SU-DHL-6 (cell line): ENCODE results near the gene SCRN2.

Source experiments
- H2AFZ ChIP-seq: fragments of 200-600 bp; sonication (generic); 2 replicates; pipeline ENCODE4 v1.6.1; 2014; ENCODE audit warnings: low read depth, mild to moderate bottlenecking, moderate library complexity, mixed read lengths, antibody characterized with exemption, low read length; ENCODE audit not compliant: severe bottlenecking
- H3F3A ChIP-seq: fragments of 200-600 bp; shearing (Covaris generic); 2 replicates; pipeline ENCODE4 v1.6.0; 2016; ENCODE audit warnings: antibody characterized with exemption, mild to moderate bottlenecking; ENCODE audit not compliant: insufficient read depth
- H3K27ac ChIP-seq: fragments of 200-600 bp; sonication (generic); 2 replicates; pipeline ENCODE4 v1.5.1; 2016; ENCODE audit warnings: low read depth, mild to moderate bottlenecking, low read length, moderate library complexity, mixed read lengths
- H3K27me3 ChIP-seq: fragments of 200-600 bp; sonication (generic), shearing (Covaris generic); 2 replicates; pipeline ENCODE4 v1.6.0; 2014; ENCODE audit warnings: mild to moderate bottlenecking, low read length
- H3K36me3 ChIP-seq: fragments of 200-600 bp; sonication (generic); 2 replicates; pipeline ENCODE4 v1.6.1; 2014; ENCODE audit warnings: mild to moderate bottlenecking, low read length, mixed read lengths
- H3K4me2 ChIP-seq: fragments of 300-600, 200-600 bp; shearing (Covaris generic), sonication (generic); 2 replicates; pipeline ENCODE4 v1.6.0; 2014; ENCODE audit warnings: low read length, low read depth, mild to moderate bottlenecking; ENCODE audit not compliant: poor library complexity, severe bottlenecking
- H3K4me3 ChIP-seq: fragments of 200-600 bp; sonication (generic); 2 replicates; pipeline ENCODE4 v1.5.1; 2014; ENCODE audit warnings: antibody characterized with exemption, low read length, mild to moderate bottlenecking, mixed read lengths; ENCODE audit not compliant: insufficient read depth, poor library complexity, severe bottlenecking
- H3K79me2 ChIP-seq: fragments of 200-600 bp; sonication (generic); 2 replicates; pipeline ENCODE4 v1.6.1; 2014; ENCODE audit warnings: mild to moderate bottlenecking, low read length, moderate library complexity; ENCODE audit not compliant: insufficient read depth
- H3K9ac ChIP-seq: fragments of 200-600 bp; sonication (generic); 2 replicates; pipeline ENCODE4 v1.7.0; 2014; ENCODE audit warnings: mild to moderate bottlenecking, low read length
- H3K9me2 ChIP-seq: fragments of 200-600 bp; sonication (generic); replicated peaks from 2 replicates; pipeline ENCODE4 v1.6.1; 2014; ENCODE audit warnings: low read length; ENCODE audit not compliant: insufficient read depth
- H3K9me3 ChIP-seq: fragments of 200-600 bp; sonication (generic); 2 replicates; pipeline ENCODE4 v1.6.1; 2014; ENCODE audit warnings: low read length, mixed read lengths; ENCODE audit not compliant: insufficient read depth
- H4K20me1 ChIP-seq: fragments of 200-600 bp; sonication (generic); 2 replicates; pipeline ENCODE4 v1.6.1; 2014; ENCODE audit warnings: low read depth, mild to moderate bottlenecking, antibody characterized with exemption, low read length, moderate library complexity, mixed read lengths
- CTCF ChIP-seq: fragments of 200-600 bp; sonication (generic); IDR thresholded peaks from one replicate; pipeline ENCODE4 v1.5.1; 2017; ENCODE audit warnings: antibody characterized with exemption, mild to moderate bottlenecking, low read length, moderate library complexity; ENCODE audit not compliant: insufficient read depth, poor library complexity, severe bottlenecking
- EZH2phosphoT487 ChIP-seq: fragments of 200-600 bp; sonication (generic), shearing (Covaris generic); conservative IDR thresholded peaks from 2 replicates; pipeline ENCODE4 v1.6.1; 2018; ENCODE audit warnings: mild to moderate bottlenecking, antibody characterized with exemption, low read length, moderate library complexity, mixed read lengths

Gene SCRN2

GRCh38 chr17:47816111-47816735, 24.9 kb downstream of the SCRN2 start:
- no peaks in the 10 kb centered on the region for H3K27me3 ChIP-seq
- no peaks in the 10 kb centered on the region for H4K20me1 ChIP-seq
- TF ChIP-seq EZH2phosphoT487 = no peak
- no peak for TF ChIP-seq CTCF
- H3K9me2 ChIP-seq = no peaks in the 10 kb centered on the region
- H3K9ac ChIP-seq = no peak overlapping the region
- no peaks in the 10 kb centered on the region for H3F3A ChIP-seq
- H3K4me3 ChIP-seq = no peak overlapping the region
- no peak overlapping the region for H3K4me2 ChIP-seq
- no peaks in the 10 kb centered on the region for H3K36me3 ChIP-seq
- no peaks in the 10 kb centered on the region for H3K9me3 ChIP-seq
- H3K27ac ChIP-seq = no peak overlapping the region
- no peak overlapping the region for H2AFZ ChIP-seq
- peaks cover 9% of the 10 kb centered on the region; the same call in 1 of the 2 replicates for H3K79me2 ChIP-seq

- TF ChIP-seq EZH2phosphoT487 (no peak), CTCF (no peak)
- no peaks in the 10 kb centered on the region for H3F3A ChIP-seq
- no peaks in the 10 kb centered on the region for H3K9me3 ChIP-seq
- no peak overlapping the region for H3K9ac ChIP-seq
- no peaks in the 10 kb centered on the region for H3K9me2 ChIP-seq
- H3K4me2 ChIP-seq = no peak overlapping the region
- H3K27ac ChIP-seq = no peak overlapping the region
- no peaks in the 10 kb centered on the region for H4K20me1 ChIP-seq
- no peaks in the 10 kb centered on the region for H3K36me3 ChIP-seq
- H3K4me3 ChIP-seq = no peak overlapping the region
- peaks cover under 1% of the 10 kb centered on the region; the same call in 1 of the 2 replicates for H3K79me2 ChIP-seq
- H2AFZ ChIP-seq = no peak overlapping the region
- H3K27me3 ChIP-seq = no peaks in the 10 kb centered on the region
Observed at GRCh38 chr17:47815106-47815918, 25.8 kb downstream of the SCRN2 start.

GRCh38 chr17:47813512-47814031, 27.5 kb downstream of the SCRN2 start:
- Histone ChIP-seq H3K36me3 (no peaks in the 10 kb centered on the region), H3F3A (no peaks in the 10 kb centered on the region)

More at GRCh38 chr17:47813512-47814031, 27.5 kb downstream of the SCRN2 start:
- no peak overlapping the region for H3K4me3 ChIP-seq
- no peak overlapping the region for H3K4me2 ChIP-seq
- no peak overlapping the region for H2AFZ ChIP-seq
- no peaks in the 10 kb centered on the region for H3K9me3 ChIP-seq
- H3K9ac ChIP-seq = no peak overlapping the region
- no peaks in the 10 kb centered on the region for H3K27me3 ChIP-seq
- TF ChIP-seq CTCF = no peak
- no peak for TF ChIP-seq EZH2phosphoT487
- no peaks in the 10 kb centered on the region for H4K20me1 ChIP-seq
- H3K27ac ChIP-seq = no peak overlapping the region
- H3K79me2 ChIP-seq = no peaks in the 10 kb centered on the region
- H3K9me2 ChIP-seq = no peaks in the 10 kb centered on the region
